Progenitor cell of endocrine pancreas (in vitro differentiated cells): ENCODE measurements around the gene PDIK1L. TPM values are rescaled to one million over a fixed set of nuclear protein-coding genes. Genes with fewer than 3 reads are reported as not detected.

Source experiments
- DNase-seq: peaks from one replicate; pipeline ENCODE4 v3.0.0; 2021; ENCODE audit warnings: low spot score; ENCODE audit not compliant: unreplicated experiment
- H3K27ac Mint-ChIP-seq: 2 replicates; pipeline ENCODE4 v1.8.0; 2021; ENCODE audit warnings: mild to moderate bottlenecking, moderate library complexity, mixed read lengths
- H3K27me3 Mint-ChIP-seq: 2 replicates; pipeline ENCODE4 v1.8.0; 2021; ENCODE audit warnings: mixed read lengths
- H3K36me3 Mint-ChIP-seq: 2 replicates; pipeline ENCODE4 v1.8.0; 2022; ENCODE audit warnings: mixed read lengths; ENCODE audit not compliant: insufficient read depth
- H3K4me1 Mint-ChIP-seq: 2 replicates; pipeline ENCODE4 v1.8.0; 2021; ENCODE audit warnings: low read depth, mixed read lengths
- H3K4me3 Mint-ChIP-seq: 2 replicates; pipeline ENCODE4 v1.8.0; 2021; ENCODE audit warnings: low read depth, mild to moderate bottlenecking, moderate library complexity, mixed read lengths
- H3K9me3 Mint-ChIP-seq: 2 replicates; pipeline ENCODE4 v1.8.0; 2021; ENCODE audit warnings: low read depth, mixed read lengths
- total RNA-seq: library from RNA; stranded (reverse); gene quantifications from 2 replicates; pipeline ENCODE4 v1.2.1, GENCODE V29; 2021
- TF ChIP-seq, protein P1 (sequence below): fragments of 200-600 bp; sonication (generic); IDR thresholded peaks from one replicate; pipeline ENCODE4 v1.5.0; 2021; ENCODE audit warnings: antibody characterized with exemption, mild to moderate bottlenecking; ENCODE audit not compliant: unreplicated experiment

The PDIK1L gene
- total RNA-seq, 1 donor from 2014 or later: 15.2 TPM

DNA sequence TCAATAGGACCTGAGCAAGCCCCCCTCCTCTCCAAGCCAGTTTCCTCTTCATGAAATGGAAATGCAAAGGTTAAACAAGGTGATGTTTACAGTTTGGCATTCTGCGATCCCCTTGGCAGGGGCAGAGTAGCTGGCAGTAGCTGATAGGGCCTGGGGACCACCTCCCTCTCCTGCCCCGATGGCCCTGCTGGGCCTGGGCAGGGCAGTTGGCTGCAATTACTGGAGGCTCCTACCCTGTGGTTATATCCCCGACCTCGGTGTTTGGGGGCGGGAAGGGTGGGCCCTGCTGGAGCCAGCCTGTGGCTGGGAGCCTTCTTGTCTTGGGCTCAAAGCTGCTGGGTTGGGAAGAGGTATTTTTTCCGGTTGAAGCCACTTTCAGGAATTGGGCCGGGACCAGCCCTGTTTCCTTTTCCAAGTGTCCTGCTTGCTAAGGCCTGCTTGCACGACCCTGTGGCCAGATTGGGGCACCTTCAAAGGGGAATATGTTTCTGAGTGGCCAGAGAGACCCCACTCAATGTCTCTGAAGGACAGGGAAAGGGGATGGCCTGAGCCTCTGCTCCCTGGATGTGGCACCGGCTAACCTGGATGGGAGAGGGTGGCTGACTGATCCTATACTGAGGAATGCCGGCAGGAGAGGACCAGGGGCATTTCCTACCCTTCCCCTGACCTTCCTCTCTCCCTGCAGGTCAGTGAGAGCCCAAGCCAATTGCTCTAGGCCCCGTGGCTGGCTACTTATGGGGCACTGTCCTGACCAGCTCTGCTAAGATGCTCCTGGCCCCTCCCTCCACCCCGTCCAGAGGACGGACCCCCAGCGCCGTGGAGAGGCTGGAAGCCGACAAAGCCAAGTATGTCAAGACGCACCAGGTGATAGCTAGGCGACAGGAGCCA lies 49.1 kb downstream of the PDIK1L start:
- Mint-ChIP-seq H3K27ac (no peak overlapping the region), H3K4me1 (peaks cover 17% of the 10 kb centered on the region), H3K4me3 (peak overlapping the region; percentile 67), H3K9me3 (no peaks in the 10 kb centered on the region), H3K36me3 (no peaks in the 10 kb centered on the region), H3K27me3 (peaks cover 36% of the 10 kb centered on the region)
- TF ChIP-seq, protein P1, sequence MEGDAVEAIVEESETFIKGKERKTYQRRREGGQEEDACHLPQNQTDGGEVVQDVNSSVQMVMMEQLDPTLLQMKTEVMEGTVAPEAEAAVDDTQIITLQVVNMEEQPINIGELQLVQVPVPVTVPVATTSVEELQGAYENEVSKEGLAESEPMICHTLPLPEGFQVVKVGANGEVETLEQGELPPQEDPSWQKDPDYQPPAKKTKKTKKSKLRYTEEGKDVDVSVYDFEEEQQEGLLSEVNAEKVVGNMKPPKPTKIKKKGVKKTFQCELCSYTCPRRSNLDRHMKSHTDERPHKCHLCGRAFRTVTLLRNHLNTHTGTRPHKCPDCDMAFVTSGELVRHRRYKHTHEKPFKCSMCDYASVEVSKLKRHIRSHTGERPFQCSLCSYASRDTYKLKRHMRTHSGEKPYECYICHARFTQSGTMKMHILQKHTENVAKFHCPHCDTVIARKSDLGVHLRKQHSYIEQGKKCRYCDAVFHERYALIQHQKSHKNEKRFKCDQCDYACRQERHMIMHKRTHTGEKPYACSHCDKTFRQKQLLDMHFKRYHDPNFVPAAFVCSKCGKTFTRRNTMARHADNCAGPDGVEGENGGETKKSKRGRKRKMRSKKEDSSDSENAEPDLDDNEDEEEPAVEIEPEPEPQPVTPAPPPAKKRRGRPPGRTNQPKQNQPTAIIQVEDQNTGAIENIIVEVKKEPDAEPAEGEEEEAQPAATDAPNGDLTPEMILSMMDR: no peak
- DNase-seq: no peak

DNA sequence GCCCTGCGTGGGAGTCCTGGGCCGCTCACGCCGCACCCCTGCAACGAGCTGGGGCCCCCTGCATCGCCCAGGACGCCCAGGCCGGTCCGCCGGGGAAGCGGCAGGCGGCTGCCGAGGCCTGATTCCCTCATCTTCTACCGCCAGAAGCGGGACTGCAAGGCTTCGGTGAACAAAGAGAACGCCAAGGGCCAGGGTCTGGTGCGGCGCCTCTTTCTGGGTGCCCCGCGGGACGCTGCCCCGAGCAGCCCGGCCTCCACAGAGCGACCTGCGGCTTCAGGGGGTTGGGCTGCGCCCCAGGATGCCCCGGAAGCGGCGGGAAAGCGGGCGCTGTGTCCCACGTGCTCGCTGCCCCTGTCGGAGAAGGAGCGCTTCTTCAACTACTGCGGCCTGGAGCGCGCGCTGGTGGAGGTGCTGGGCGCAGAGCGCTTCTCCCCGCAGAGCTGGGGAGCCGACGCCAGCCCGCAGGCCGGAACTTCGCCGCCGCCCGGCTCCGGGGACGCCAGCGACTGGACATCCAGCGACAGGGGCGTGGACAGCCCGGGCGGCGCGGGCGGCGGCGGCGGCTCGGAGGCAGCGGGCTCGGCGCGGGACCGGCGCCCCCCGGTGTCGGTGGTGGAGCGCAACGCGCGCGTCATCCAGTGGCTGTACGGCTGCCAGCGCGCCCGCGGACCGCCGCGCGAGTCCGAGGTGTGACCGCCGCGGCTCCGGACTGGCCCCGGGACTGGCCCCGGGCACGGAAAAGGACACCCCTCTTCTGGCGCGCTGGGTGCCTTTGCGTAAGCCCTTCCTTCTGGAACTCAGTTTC lies 50.0 kb downstream of the PDIK1L start:
- H3K27me3 Mint-ChIP-seq: peaks cover 28% of the 10 kb centered on the region
- peak; percentile 50 for DNase-seq
- H3K4me1 Mint-ChIP-seq: peaks cover 17% of the 10 kb centered on the region
- H3K9me3 Mint-ChIP-seq: no peaks in the 10 kb centered on the region
- no peak overlapping the region for H3K27ac Mint-ChIP-seq
- peak overlapping the region; percentile 67 for H3K4me3 Mint-ChIP-seq
- H3K36me3 Mint-ChIP-seq: no peaks in the 10 kb centered on the region
- TF ChIP-seq, protein P1: peak; percentile 46

DNA sequence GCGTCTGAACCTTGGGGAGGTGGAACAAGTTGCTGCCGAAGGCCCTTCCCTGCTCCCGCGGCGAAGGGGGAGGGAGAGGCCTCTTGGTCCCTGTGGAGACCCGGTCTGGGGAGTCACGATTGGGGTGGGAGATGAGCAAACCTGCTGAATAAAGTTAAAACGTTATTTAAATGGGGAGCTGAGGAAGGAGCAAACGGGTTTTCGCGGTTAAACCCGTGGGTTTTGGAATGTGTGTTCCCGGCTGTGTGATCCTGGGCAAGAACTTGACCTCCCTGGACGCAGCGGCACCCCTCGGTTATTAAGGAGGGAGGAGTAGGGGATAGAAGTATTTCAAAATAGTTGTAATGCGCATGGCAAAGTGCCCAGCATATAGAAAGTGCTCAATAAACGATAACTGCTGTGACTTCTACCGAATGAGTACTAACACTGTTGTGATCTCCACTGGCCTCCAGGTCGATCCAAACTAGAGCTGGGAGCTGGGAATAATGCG lies 50.6 kb downstream of the PDIK1L start:
- no peaks in the 10 kb centered on the region for H3K36me3 Mint-ChIP-seq
- DNase-seq: no peak
- peaks cover 26% of the 10 kb centered on the region for H3K27me3 Mint-ChIP-seq
- H3K4me3 Mint-ChIP-seq: peak overlapping the region; percentile 66
- H3K9me3 Mint-ChIP-seq: no peaks in the 10 kb centered on the region
- peak overlapping the region; percentile 92 for H3K27ac Mint-ChIP-seq
- peaks cover 17% of the 10 kb centered on the region for H3K4me1 Mint-ChIP-seq
- TF ChIP-seq, protein P1: no peak

DNA sequence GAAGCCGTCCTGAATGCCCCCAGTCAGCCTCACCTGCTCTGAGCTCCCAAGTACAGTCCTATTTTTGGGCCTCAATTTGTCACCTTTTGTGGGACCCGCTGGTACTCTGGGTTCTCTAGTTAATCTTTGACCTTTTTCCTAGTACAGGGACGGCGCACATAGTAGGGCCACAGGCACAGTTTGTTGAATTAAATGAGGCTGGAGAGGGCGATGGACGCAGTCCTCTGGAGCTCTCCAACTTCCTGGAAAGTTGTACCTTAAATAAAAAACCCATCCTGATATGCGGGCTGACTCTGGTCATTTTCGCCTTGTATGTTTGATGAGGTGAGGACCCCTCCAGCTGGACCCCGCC lies 52.0 kb downstream of the PDIK1L start:
- H3K4me1 Mint-ChIP-seq: peaks cover 13% of the 10 kb centered on the region
- H3K4me3 Mint-ChIP-seq: peak overlapping the region; percentile 20
- no peaks in the 10 kb centered on the region for H3K36me3 Mint-ChIP-seq
- H3K27ac Mint-ChIP-seq: no peak overlapping the region
- TF ChIP-seq, protein P1: no peak
- no peak for DNase-seq
- no peaks in the 10 kb centered on the region for H3K9me3 Mint-ChIP-seq
- H3K27me3 Mint-ChIP-seq: peaks cover 21% of the 10 kb centered on the region

DNA sequence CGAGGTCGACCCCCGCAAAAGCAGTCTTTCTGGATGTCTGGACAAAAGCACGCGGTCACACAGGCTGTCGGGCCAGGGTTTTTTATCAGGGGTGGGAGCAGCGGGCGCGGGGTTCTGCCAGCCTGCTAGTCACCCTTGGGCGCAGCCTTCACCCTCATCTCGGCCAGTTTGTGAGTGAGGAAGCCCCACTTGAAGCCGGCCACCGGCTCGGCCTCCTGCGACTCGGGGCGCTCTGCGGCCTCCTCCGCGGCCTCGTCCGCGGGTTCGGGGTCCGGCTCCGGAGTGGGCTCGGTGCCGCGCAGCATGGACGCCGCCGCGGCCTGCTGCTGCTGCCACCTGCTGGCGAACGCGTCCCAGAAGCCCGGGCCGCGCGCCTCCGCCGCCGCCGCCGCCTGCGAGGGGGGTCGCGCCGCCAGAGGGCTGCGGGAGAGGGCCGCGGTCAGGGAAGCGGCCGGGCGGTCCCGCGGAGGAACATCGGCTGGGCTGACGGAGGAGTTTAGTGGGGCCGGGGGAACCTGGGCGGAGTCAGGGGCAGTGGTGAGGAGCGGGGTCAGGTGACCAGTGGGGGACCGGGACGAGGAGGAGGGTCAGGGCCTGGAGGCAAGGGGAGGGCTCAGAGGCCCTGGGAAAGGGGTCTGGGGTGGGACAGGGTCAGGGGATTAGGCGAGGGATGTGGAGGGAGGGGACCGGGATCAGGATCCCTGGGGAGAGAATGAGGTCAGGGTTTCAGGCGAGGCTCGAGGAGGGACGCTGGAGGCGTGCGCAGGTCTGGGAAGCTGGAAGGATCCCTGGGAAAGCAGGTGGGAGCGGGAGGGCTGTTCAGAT lies 52.6 kb downstream of the PDIK1L start:
- H3K4me3 Mint-ChIP-seq: peak overlapping the region; percentile 66

More for the DNA sequence above, 52.6 kb downstream of the PDIK1L start:
- H3K4me1 Mint-ChIP-seq: peaks cover 13% of the 10 kb centered on the region
- H3K27ac Mint-ChIP-seq: peak overlapping the region; percentile 18
- H3K9me3 Mint-ChIP-seq: no peaks in the 10 kb centered on the region
- peak; percentile 66 for DNase-seq
- TF ChIP-seq, protein P1: peak; percentile 80
- H3K27me3 Mint-ChIP-seq: peaks cover 21% of the 10 kb centered on the region
- no peaks in the 10 kb centered on the region for H3K36me3 Mint-ChIP-seq
